GM13976 (cell line): ENCODE data around the gene OSCP1.

Experiments
- DNase-seq: peaks from one replicate; pipeline ENCODE4 v3.0.0; 2012; ENCODE audit warnings: low spot score
- in situ Hi-C: fragments of 300-500 bp; cut with MboI; formaldehyde crosslinking; loops from one replicate; pipeline ENCODE4 v1.12.0; 2022; ENCODE audit warnings: low sequenced_read_pairs, mixed read lengths, inconsistent platforms; ENCODE audit not compliant: unreplicated experiment
- TF ChIP-seq, protein P1 (sequence below): IDR thresholded peaks from 2 replicates; pipeline ENCODE4 v1.5.1; 2012; ENCODE audit warnings: borderline replicate concordance, mild to moderate bottlenecking; ENCODE audit not compliant: insufficient read depth; ENCODE audit errors: extremely low read depth, missing control alignments, control extremely low read depth

OSCP1 gene

GRCh38 chr1:36392836-36393235 is 57.4 kb downstream of the OSCP1 start:
- in situ Hi-C loops, result no loop called here
- TF ChIP-seq, protein P1, sequence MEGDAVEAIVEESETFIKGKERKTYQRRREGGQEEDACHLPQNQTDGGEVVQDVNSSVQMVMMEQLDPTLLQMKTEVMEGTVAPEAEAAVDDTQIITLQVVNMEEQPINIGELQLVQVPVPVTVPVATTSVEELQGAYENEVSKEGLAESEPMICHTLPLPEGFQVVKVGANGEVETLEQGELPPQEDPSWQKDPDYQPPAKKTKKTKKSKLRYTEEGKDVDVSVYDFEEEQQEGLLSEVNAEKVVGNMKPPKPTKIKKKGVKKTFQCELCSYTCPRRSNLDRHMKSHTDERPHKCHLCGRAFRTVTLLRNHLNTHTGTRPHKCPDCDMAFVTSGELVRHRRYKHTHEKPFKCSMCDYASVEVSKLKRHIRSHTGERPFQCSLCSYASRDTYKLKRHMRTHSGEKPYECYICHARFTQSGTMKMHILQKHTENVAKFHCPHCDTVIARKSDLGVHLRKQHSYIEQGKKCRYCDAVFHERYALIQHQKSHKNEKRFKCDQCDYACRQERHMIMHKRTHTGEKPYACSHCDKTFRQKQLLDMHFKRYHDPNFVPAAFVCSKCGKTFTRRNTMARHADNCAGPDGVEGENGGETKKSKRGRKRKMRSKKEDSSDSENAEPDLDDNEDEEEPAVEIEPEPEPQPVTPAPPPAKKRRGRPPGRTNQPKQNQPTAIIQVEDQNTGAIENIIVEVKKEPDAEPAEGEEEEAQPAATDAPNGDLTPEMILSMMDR, result no peak
- DNase-seq, result no peak

DNA sequence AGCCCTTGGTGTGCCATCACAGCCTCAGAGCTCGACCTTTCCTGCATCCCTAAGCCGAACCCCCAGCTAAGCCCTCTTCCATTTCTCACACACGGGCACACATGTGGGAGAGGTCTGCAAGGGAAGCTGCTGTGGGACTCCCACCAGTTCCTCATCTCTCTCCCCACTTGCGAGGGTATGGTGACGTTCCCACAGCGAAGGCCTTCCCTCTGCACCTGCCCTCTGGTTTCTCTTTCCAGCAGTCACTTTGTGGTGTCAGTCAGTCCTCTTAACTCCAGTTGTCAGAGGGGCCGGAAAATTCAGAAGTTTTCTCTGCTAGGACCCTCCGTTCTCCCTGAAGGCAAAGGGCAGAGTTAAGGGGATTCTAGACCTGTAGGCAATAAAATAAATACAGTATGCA is 59.0 kb downstream of the OSCP1 start:
- TF ChIP-seq, protein P1, result no peak
- in situ Hi-C loops, result no loop called here

DNA sequence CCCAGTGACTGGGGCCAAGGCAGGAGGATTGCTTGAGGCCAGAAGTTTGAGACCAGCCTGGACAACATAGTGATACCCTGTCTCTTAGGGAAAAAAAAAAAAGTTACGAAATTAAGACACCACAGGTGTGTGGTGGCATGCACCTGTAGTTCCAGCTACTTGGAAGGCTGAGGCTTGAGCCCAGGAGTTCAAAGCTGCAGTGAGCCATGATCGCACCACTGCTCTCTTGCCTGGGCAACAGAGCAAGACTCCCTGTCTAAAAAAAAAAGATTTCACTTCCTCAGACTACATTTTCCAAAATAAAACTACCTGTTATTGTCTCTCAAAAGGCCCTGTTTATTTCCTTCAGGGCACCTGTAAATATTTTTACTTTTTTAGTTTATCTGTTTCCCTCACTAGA is 59.8 kb downstream of the OSCP1 start:
- DNase-seq, result no peak
- TF ChIP-seq, protein P1, result no peak
- in situ Hi-C loops, result no loop called here

More for the DNA sequence above, 59.0 kb downstream of the OSCP1 start:
- DNase-seq, result no peak

DNA sequence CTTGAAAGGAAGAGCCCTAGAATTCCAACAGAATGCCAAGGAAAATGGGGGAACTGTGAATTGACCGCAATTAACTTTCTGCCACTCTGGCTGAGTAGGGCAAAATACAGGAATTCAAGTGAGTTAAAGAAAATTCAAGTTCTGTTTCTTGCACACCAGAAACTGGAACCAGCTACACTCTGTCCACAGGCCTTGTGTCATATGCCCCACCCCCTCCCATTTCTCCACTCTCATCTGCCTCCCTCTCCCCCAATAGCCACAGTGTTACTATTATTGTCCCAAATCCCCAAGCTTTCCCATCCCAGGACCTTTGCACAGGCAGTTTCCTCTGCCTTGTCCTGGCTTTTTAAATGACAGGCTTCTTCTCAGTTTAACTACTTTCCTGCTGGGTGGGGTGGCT is 60.3 kb downstream of the OSCP1 start:
- DNase-seq, result no peak
- in situ Hi-C loops, result no loop called here
- TF ChIP-seq, protein P1, result no peak

- TF ChIP-seq, protein P1, result no peak
- DNase-seq, result no peak
- in situ Hi-C loops, result no loop called here
These were observed 61.0 kb downstream of the OSCP1 start for GRCh38 chr1:36389261-36389660.

GRCh38 chr1:36387141-36387949 is 62.9 kb downstream of the OSCP1 start:
- DNase-seq, result no peak
- in situ Hi-C loops, result no loop called here
- TF ChIP-seq, protein P1, result no peak
